H7 (cell line): ENCODE measurements around the gene ESRP2. TPM values are rescaled to one million over a fixed set of nuclear protein-coding genes. Genes with fewer than 3 reads are reported as not detected.
A peak's percentile ranks its signal among the peaks of the same experiment; 100 is the strongest.

ENCODE experiments used
- DNase-seq: peaks from one replicate; pipeline ENCODE4 v3.0.0; 2012
- H3K27me3 ChIP-seq: 2 replicates; pipeline ENCODE4 v1.6.0; 2011; ENCODE audit warnings: mild to moderate bottlenecking, low read length; ENCODE audit not compliant: control insufficient read depth, insufficient read depth
- H3K36me3 ChIP-seq: replicated peaks from 2 replicates; pipeline ENCODE4 v1.5.1; 2011; ENCODE audit warnings: low read length; ENCODE audit not compliant: control insufficient read depth, insufficient read depth
- H3K4me3 ChIP-seq: 2 replicates; pipeline ENCODE4 v1.5.1; 2011; ENCODE audit warnings: low read depth, mild to moderate bottlenecking, control low read depth, low read length, moderate library complexity; ENCODE audit not compliant: insufficient read depth
- total RNA-seq: library from RNA; depleted of rRNA; stranded (reverse); fragments of >200 nt; shearing (Covaris generic); gene quantifications from 2 replicates; pipeline ENCODE4 v1.2.3, GENCODE V29; 2014

Gene ESRP2
- total RNA-seq, 1 experiment from 2014 or later, result 18.0 TPM

- peak overlapping the region; percentile 78 for H3K4me3 ChIP-seq
- H3K27me3 ChIP-seq, result peaks cover 4% of the 10 kb centered on the region; the same call in 1 of the 2 replicates
- DNase-seq, result peak; percentile 81
- H3K36me3 ChIP-seq, result peaks cover 9% of the 10 kb centered on the region
Measured at GRCh38 chr16:68236826-68237242, 907 bp upstream of the ESRP2 start.

GRCh38 chr16:68236137-68236825 lies 354 bp upstream of the ESRP2 start:
- peak; percentile 95 for DNase-seq
- Histone ChIP-seq H3K36me3 (peaks cover 14% of the 10 kb centered on the region), H3K4me3 (peak overlapping the region; percentile 78), H3K27me3 (peaks cover 4% of the 10 kb centered on the region; the same call in 1 of the 2 replicates)

GRCh38 chr16:68235108-68235886 lies 630 bp downstream of the ESRP2 start:
- Histone ChIP-seq H3K27me3 (peaks cover 4% of the 10 kb centered on the region; the same call in 1 of the 2 replicates), H3K36me3 (peaks cover 23% of the 10 kb centered on the region), H3K4me3 (peak overlapping the region; percentile 78)
- peak; percentile 85 for DNase-seq

GRCh38 chr16:68234188-68235107 lies 1.5 kb downstream of the ESRP2 start:
- peak; percentile 66 for DNase-seq
- Histone ChIP-seq H3K27me3 (peaks cover 4% of the 10 kb centered on the region; the same call in 1 of the 2 replicates), H3K4me3 (peak overlapping the region; percentile 78), H3K36me3 (peaks cover 27% of the 10 kb centered on the region)

GRCh38 chr16:68233835-68234187 lies 2.1 kb downstream of the ESRP2 start:
- Histone ChIP-seq H3K4me3 (no peak overlapping the region), H3K27me3 (peaks cover 4% of the 10 kb centered on the region; the same call in 1 of the 2 replicates), H3K36me3 (peaks cover 30% of the 10 kb centered on the region)
- no peak for DNase-seq

GRCh38 chr16:68233085-68233834 lies 2.7 kb downstream of the ESRP2 start:
- Histone ChIP-seq H3K4me3 (no peak overlapping the region), H3K36me3 (peaks cover 31% of the 10 kb centered on the region), H3K27me3 (peaks cover 4% of the 10 kb centered on the region; the same call in 1 of the 2 replicates)
- DNase-seq, result no peak

GRCh38 chr16:68232335-68232734 lies 3.6 kb downstream of the ESRP2 start:
- H3K27me3 ChIP-seq, result peaks cover 4% of the 10 kb centered on the region; the same call in 1 of the 2 replicates
- peak; percentile 18 for DNase-seq

GRCh38 chr16:68231384-68232136 lies 4.4 kb downstream of the ESRP2 start:
- no peak for DNase-seq
- H3K36me3 ChIP-seq, result peaks cover 31% of the 10 kb centered on the region

More at GRCh38 chr16:68232335-68232734, 3.6 kb downstream of the ESRP2 start:
- Histone ChIP-seq H3K36me3 (peaks cover 31% of the 10 kb centered on the region), H3K4me3 (no peak overlapping the region)

GRCh38 chr16:68230956-68231355 lies 5.0 kb downstream of the ESRP2 start:
- no peak for DNase-seq
- H3K4me3 ChIP-seq, result no peak overlapping the region
- H3K36me3 ChIP-seq, result peaks cover 31% of the 10 kb centered on the region
- peaks cover 4% of the 10 kb centered on the region; the same call in 1 of the 2 replicates for H3K27me3 ChIP-seq

More at GRCh38 chr16:68231384-68232136, 4.4 kb downstream of the ESRP2 start:
- Histone ChIP-seq H3K27me3 (peaks cover 4% of the 10 kb centered on the region; the same call in 1 of the 2 replicates), H3K4me3 (no peak overlapping the region)

- no peak for DNase-seq
- H3K27me3 ChIP-seq, result peaks cover 2% of the 10 kb centered on the region; the same call in 1 of the 2 replicates
- H3K36me3 ChIP-seq, result peaks cover 31% of the 10 kb centered on the region
- H3K4me3 ChIP-seq, result no peak overlapping the region
Measured at GRCh38 chr16:68230176-68230571, 5.8 kb downstream of the ESRP2 start.

- peak; percentile 69 for DNase-seq
- Histone ChIP-seq H3K27me3 (no peaks in the 10 kb centered on the region), H3K36me3 (peaks cover 31% of the 10 kb centered on the region), H3K4me3 (no peak overlapping the region)
Measured at GRCh38 chr16:68229431-68230175, 6.3 kb downstream of the ESRP2 start.

GRCh38 chr16:68228652-68229051 lies 7.3 kb downstream of the ESRP2 start:
- Histone ChIP-seq H3K36me3 (peaks cover 31% of the 10 kb centered on the region), H3K4me3 (no peak overlapping the region), H3K27me3 (no peaks in the 10 kb centered on the region)
- no peak for DNase-seq
